DLD1 (cell line): ENCODE results near the gene DBNDD1.
"Not testable (repeated sequence)": the region's sequence is repeated elsewhere in the genome, so short reads cannot be mapped to it uniquely, and the experiment has no call there.

Source experiments
- in situ Hi-C: cut with HindIII; loops from 2 replicates; pipeline ENCODE4 v1.10.0; 2017; ENCODE audit warnings: low sequenced_read_pairs

Gene DBNDD1

GRCh38 chr16:89967436-89967835 lies 51.8 kb downstream of the DBNDD1 start:
- in situ Hi-C loops: not testable (repeated sequence)

- in situ Hi-C loops: no loop called here
These were observed 52.5 kb downstream of the DBNDD1 start for GRCh38 chr16:89966756-89967155.

- in situ Hi-C loops: no loop called here
These were observed 53.6 kb downstream of the DBNDD1 start for GRCh38 chr16:89965447-89966225.

- in situ Hi-C loops: no loop called here
These were observed 55.1 kb downstream of the DBNDD1 start for GRCh38 chr16:89964201-89964600.

- in situ Hi-C loops: no loop called here
These were observed 56.3 kb downstream of the DBNDD1 start for GRCh38 chr16:89962754-89963498.

GRCh38 chr16:89961920-89962319 lies 57.3 kb downstream of the DBNDD1 start:
- in situ Hi-C loops: no loop called here

- in situ Hi-C loops: no loop called here
These were observed 58.3 kb downstream of the DBNDD1 start for GRCh38 chr16:89960966-89961365.

- in situ Hi-C loops: no loop called here
These were observed 60.7 kb downstream of the DBNDD1 start for GRCh38 chr16:89958596-89958995.

GRCh38 chr16:89958068-89958467 lies 61.2 kb downstream of the DBNDD1 start:
- in situ Hi-C loops: no loop called here

- in situ Hi-C loops: no loop called here
These were observed 62.0 kb downstream of the DBNDD1 start for GRCh38 chr16:89957216-89957785.

GRCh38 chr16:89956505-89957215 lies 62.6 kb downstream of the DBNDD1 start:
- in situ Hi-C loops: no loop called here

GRCh38 chr16:89955001-89955685 lies 64.1 kb downstream of the DBNDD1 start:
- in situ Hi-C loops: no loop called here
